CD4-positive, alpha-beta memory T cell (primary cell): ENCODE measurements around the gene EXOG. TPM values are rescaled to one million over a fixed set of nuclear protein-coding genes. Genes with fewer than 3 reads are reported as not detected.

ENCODE experiments used
- CTCF ChIA-PET: fragments of 350-600 bp; sonication (Branson Sonifier 250); formaldehyde crosslinking; loops from one replicate; lab custom pipeline; 2021; ENCODE audit warnings: inconsistent platforms; ENCODE audit not compliant: partially characterized antibody; lab: Charles Lee
- POLR2A ChIA-PET: fragments of 350-600 bp; sonication (Branson Sonifier 250); formaldehyde crosslinking; loops from one replicate; lab custom pipeline; 2021; ENCODE audit not compliant: partially characterized antibody; lab: Charles Lee
- DNase-seq, 5 donors: peaks; one replicate each; pipeline versions ENCODE4 v3.0.0 to v3.0.0-alpha.2; 2020 to 2022; ENCODE audit warnings: mixed read lengths in 1 of 5
- H3K27ac ChIP-seq: one replicate; pipeline ENCODE4 v1.7.0; 2013; ENCODE audit warnings: low read depth, low read length
- H3K27me3 ChIP-seq: 2 replicates; pipeline ENCODE4 v1.7.0; 2013; ENCODE audit warnings: mild to moderate bottlenecking, low read length, moderate library complexity; ENCODE audit not compliant: insufficient read depth
- H3K36me3 ChIP-seq: 2 replicates; pipeline ENCODE4 v1.7.0; 2013; ENCODE audit warnings: mild to moderate bottlenecking, low read length, moderate library complexity; ENCODE audit not compliant: insufficient read depth
- H3K4me1 ChIP-seq: 2 replicates; pipeline ENCODE4 v1.7.0; 2013; ENCODE audit warnings: mild to moderate bottlenecking, low read length, moderate library complexity; ENCODE audit not compliant: insufficient read depth
- H3K4me3 ChIP-seq, 2 donors: one replicate each; pipeline ENCODE4 v1.7.0; 2013; ENCODE audit warnings: low read length in 2 of 2, mild to moderate bottlenecking in 1 of 2
- H3K9me3 ChIP-seq, 2 donors: one replicate each; pipeline ENCODE4 v1.7.0; 2013; ENCODE audit warnings: low read length in 2 of 2, control low read depth in 1 of 2; ENCODE audit not compliant: control insufficient read depth in 1 of 2
- H3K27ac Mint-ChIP-seq, 7 donors: one replicate each; pipeline ENCODE4 v1.8.0; 2020 to 2021; ENCODE audit warnings: mixed read lengths in 7 of 7, mild to moderate bottlenecking in 6 of 7, inconsistent platforms in 3 of 7, moderate library complexity in 3 of 7
- H3K27me3 Mint-ChIP-seq, 2 donors: one replicate each; pipeline ENCODE4 v1.8.0; 2020 to 2021; ENCODE audit warnings: mixed read lengths in 2 of 2
- H3K36me3 Mint-ChIP-seq, 2 donors: one replicate each; pipeline ENCODE4 v1.8.0; 2020 to 2021; ENCODE audit warnings: mixed read lengths in 2 of 2, inconsistent platforms in 1 of 2, mild to moderate bottlenecking in 1 of 2
- H3K4me1 Mint-ChIP-seq, 4 donors: one replicate each; pipeline ENCODE4 v1.8.0; 2020 to 2021; ENCODE audit warnings: mixed read lengths in 4 of 4, mild to moderate bottlenecking in 1 of 4
- H3K4me3 Mint-ChIP-seq, 8 donors: one replicate each; pipeline ENCODE4 v1.8.0; 2020 to 2021; ENCODE audit warnings: mixed read lengths in 8 of 8, mild to moderate bottlenecking in 7 of 8, moderate library complexity in 6 of 8, inconsistent platforms in 3 of 8
- H3K9me3 Mint-ChIP-seq, 8 donors: one replicate each; pipeline ENCODE4 v1.8.0; 2020 to 2021; ENCODE audit warnings: mixed read lengths in 8 of 8, mild to moderate bottlenecking in 5 of 8, inconsistent platforms in 3 of 8, moderate library complexity in 1 of 8
- intact Hi-C: fragments of 100-400 bp; cut with micrococcal nuclease; formaldehyde crosslinking; loops from one replicate; pipeline ENCODE4 v1.15.1; 2023
- polyA plus RNA-seq, 2 donors: library from polyadenylated mRNA; unstranded; fragments of 300-500 nt; fragmentation: Illumina TruSeq; gene quantifications; one replicate each; pipeline ENCODE4 v1.2.3, GENCODE V29; 2021
- total RNA-seq, 2 experiments: library from RNA; stranded (reverse); gene quantifications; one replicate each; pipeline ENCODE4 v1.2.3, GENCODE V29; 2021

Gene EXOG
- total and polyA plus RNA-seq, 4 experiments from 2014 or later = 2.6 to 33.3 (median 21.4) TPM

DNA sequence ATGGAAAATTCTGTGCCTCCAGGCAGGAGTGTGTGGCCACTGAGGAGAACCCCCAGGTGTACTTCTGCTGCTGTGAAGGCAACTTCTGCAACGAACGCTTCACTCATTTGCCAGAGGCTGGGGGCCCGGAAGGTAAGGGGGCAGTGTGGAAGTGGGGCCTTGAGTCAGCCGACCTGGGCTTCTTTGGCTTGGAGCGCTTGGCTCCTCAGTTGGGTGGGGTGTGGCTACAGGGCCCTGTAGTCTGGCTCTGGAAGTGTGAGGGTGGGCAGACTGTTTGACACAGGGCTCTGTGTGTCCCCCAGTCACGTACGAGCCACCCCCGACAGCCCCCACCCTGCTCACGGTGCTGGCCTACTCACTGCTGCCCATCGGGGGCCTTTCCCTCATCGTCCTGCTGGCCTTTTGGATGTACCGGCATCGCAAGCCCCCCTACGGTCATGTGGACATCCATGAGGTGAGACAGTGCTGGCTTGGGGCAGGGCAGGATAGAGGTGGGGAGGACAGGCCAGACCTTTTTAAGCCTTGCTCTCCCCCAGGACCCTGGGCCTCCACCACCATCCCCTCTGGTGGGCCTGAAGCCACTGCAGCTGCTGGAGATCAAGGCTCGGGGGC, 18.2 kb upstream of the EXOG start:
- no peaks in the 10 kb centered on the region for H3K9me3 Mint-ChIP-seq
- peaks cover 8 to 20% (median 9%) of the 10 kb centered on the region in 4 donors for H3K4me1 Mint-ChIP-seq
- Histone ChIP-seq H3K4me1 (peaks cover 3% of the 10 kb centered on the region), H3K36me3 (peaks cover 26% of the 10 kb centered on the region), H3K27me3 (no peaks in the 10 kb centered on the region), H3K4me3 (no peak overlapping the region), H3K9me3 (no peaks in the 10 kb centered on the region), H3K27ac (no peak overlapping the region)
- H3K27me3 Mint-ChIP-seq = no peaks in the 10 kb centered on the region
- no peak overlapping the region for H3K27ac Mint-ChIP-seq
- no peak for DNase-seq
- peaks cover 25 to 27% of the 10 kb centered on the region in 2 donors for H3K36me3 Mint-ChIP-seq
- CTCF ChIA-PET = interaction anchor here (1.0 to 6.4 kb wide), 8 partner anchors 14 to 504 kb away, joined by 3 to 230 read pairs (median 5); partner anchors contain the start of gene XYLB
- intact Hi-C loops = loop anchor here (5.0 kb wide), 1 partner anchor 346 kb away; no protein-coding TSS in a partner anchor
- H3K4me3 Mint-ChIP-seq = no peak overlapping the region
- POLR2A ChIA-PET = interaction anchor here (0.9 kb wide), 1 partner anchor 341 kb away, joined by 3 read pairs; the partner anchor contains the start of gene ACAA1

- Histone ChIP-seq H3K4me3 (no peak overlapping the region), H3K27me3 (no peaks in the 10 kb centered on the region), H3K9me3 (no peaks in the 10 kb centered on the region), H3K27ac (no peak overlapping the region), H3K36me3 (peaks cover 27% of the 10 kb centered on the region), H3K4me1 (no peaks in the 10 kb centered on the region)
- intact Hi-C loops = loop anchor here (5.0 kb wide), 1 partner anchor 347 kb away; no protein-coding TSS in a partner anchor
- ChIA-PET CTCF (interaction anchor here (1.0 to 6.4 kb wide), 9 partner anchors 10 to 504 kb away, joined by 3 to 230 read pairs (median 5); partner anchors contain the start of gene XYLB), POLR2A (interaction anchor here (0.9 to 2.2 kb wide), 2 partner anchors 132 to 342 kb away, joined by 3 to 17 read pairs; partner anchors contain the start of genes ACAA1 and XYLB)
- Mint-ChIP-seq H3K27me3 (no peaks in the 10 kb centered on the region), H3K36me3 (peaks cover 31 to 34% of the 10 kb centered on the region in 2 donors), H3K4me1 (peaks cover 0 to 12% (median 6%) of the 10 kb centered on the region in 4 donors), H3K4me3 (no peak overlapping the region), H3K9me3 (no peaks in the 10 kb centered on the region), H3K27ac (no peak overlapping the region)
- DNase-seq = no peak
Observed at GRCh38 chr3:38478901-38479300, 17.2 kb upstream of the EXOG start.

GRCh38 chr3:38479431-38480092, 16.6 kb upstream of the EXOG start:
- CTCF ChIA-PET = interaction anchor here (0.7 to 6.4 kb wide), 31 partner anchors 8 to 506 kb away, joined by 3 to 230 read pairs (median 5); partner anchors contain the start of genes ACVR2B, EXOG and XYLB
- Histone ChIP-seq H3K36me3 (peaks cover 27% of the 10 kb centered on the region), H3K4me3 (no peak overlapping the region), H3K27me3 (no peaks in the 10 kb centered on the region), H3K27ac (no peak overlapping the region), H3K4me1 (no peaks in the 10 kb centered on the region), H3K9me3 (no peaks in the 10 kb centered on the region)
- Mint-ChIP-seq H3K4me1 (peaks cover 0 to 12% (median 3%) of the 10 kb centered on the region in 4 donors), H3K27me3 (no peaks in the 10 kb centered on the region), H3K27ac (peak overlapping the region in 2 of 7 donors; percentile 3 to 9), H3K9me3 (no peaks in the 10 kb centered on the region), H3K4me3 (no peak overlapping the region), H3K36me3 (peaks cover 32 to 34% of the 10 kb centered on the region in 2 donors)
- DNase-seq = peak in 4 of 5 donors; percentile 46 to 58 (median 48)
- POLR2A ChIA-PET = interaction anchor here (1.0 to 2.2 kb wide), 2 partner anchors 24 to 133 kb away, joined by 3 to 17 read pairs; partner anchors contain the start of gene XYLB
- intact Hi-C loops = loop anchor here (1.0 to 5.0 kb wide), 4 partner anchors 133 to 505 kb away; partner anchors contain the start of gene XYLB

DNA sequence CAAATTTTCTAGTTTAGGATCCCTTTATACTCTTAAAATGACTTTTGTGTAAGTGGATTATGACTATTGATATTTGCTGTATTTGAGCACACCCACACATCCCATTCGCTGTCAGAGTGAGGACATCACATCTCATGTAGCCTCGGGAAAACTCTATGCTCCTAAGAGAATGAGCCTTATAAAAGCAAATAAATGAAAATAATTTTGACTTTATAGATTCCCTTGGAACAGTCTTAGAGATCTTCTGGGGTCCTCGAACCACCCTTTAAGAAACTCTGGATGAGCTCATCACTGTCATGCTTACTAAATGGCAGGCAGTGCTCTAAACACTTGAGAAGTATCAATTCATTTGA, 16.1 kb upstream of the EXOG start:
- Histone ChIP-seq H3K9me3 (no peaks in the 10 kb centered on the region), H3K27me3 (no peaks in the 10 kb centered on the region), H3K36me3 (peaks cover 27% of the 10 kb centered on the region), H3K4me3 (no peak overlapping the region), H3K27ac (no peak overlapping the region), H3K4me1 (no peaks in the 10 kb centered on the region)
- peaks cover 0 to 12% (median 3%) of the 10 kb centered on the region in 4 donors for H3K4me1 Mint-ChIP-seq
- H3K36me3 Mint-ChIP-seq = peaks cover 36% of the 10 kb centered on the region in 2 donors
- no peaks in the 10 kb centered on the region for H3K9me3 Mint-ChIP-seq
- H3K27ac Mint-ChIP-seq = no peak overlapping the region
- no peak for DNase-seq
- H3K27me3 Mint-ChIP-seq = no peaks in the 10 kb centered on the region
- intact Hi-C loops = loop anchor here (1.0 kb wide), 3 partner anchors 134 to 506 kb away; partner anchors contain the start of gene XYLB
- no peak overlapping the region for H3K4me3 Mint-ChIP-seq
- ChIA-PET CTCF (interaction anchor here (0.5 to 6.4 kb wide), 35 partner anchors 9 to 1206 kb away, joined by 3 to 230 read pairs (median 5); partner anchors contain the start of genes ACVR2B, EXOG and XYLB), POLR2A (interaction anchor here (1.0 to 2.2 kb wide), 2 partner anchors 24 to 133 kb away, joined by 3 to 17 read pairs; partner anchors contain the start of gene XYLB)

- H3K4me1 ChIP-seq = no peaks in the 10 kb centered on the region
- H3K4me3 ChIP-seq = no peak overlapping the region
- ChIA-PET POLR2A (interaction anchor here (2.2 kb wide), 1 partner anchor 134 kb away, joined by 17 read pairs; the partner anchor contains the start of gene XYLB), CTCF (interaction anchor here (0.8 to 6.4 kb wide), 32 partner anchors 9 to 502 kb away, joined by 3 to 230 read pairs (median 5); partner anchors contain the start of genes ACVR2B, EXOG and XYLB)
- intact Hi-C loops = loop anchor here (1.0 kb wide), 3 partner anchors 135 to 507 kb away; partner anchors contain the start of gene XYLB
- DNase-seq = no peak
- Mint-ChIP-seq H3K4me3 (no peak overlapping the region), H3K36me3 (peaks cover 36% of the 10 kb centered on the region in 2 donors), H3K4me1 (peaks cover 0 to 8% (median 1%) of the 10 kb centered on the region in 4 donors), H3K27me3 (no peaks in the 10 kb centered on the region), H3K9me3 (no peaks in the 10 kb centered on the region), H3K27ac (no peak overlapping the region)
- no peaks in the 10 kb centered on the region for H3K9me3 ChIP-seq
- no peak overlapping the region for H3K27ac ChIP-seq
- no peaks in the 10 kb centered on the region for H3K27me3 ChIP-seq
- H3K36me3 ChIP-seq = peaks cover 27% of the 10 kb centered on the region
Observed at GRCh38 chr3:38480930-38481329, 15.2 kb upstream of the EXOG start.

- POLR2A ChIA-PET = interaction anchor here (1.4 kb wide), 1 partner anchor 13 kb away, joined by 4 read pairs; the partner anchor contains the start of gene EXOG
- intact Hi-C loops = no loop called here
Observed at GRCh38 chr3:38482951-38483350, 13.2 kb upstream of the EXOG start.

More at GRCh38 chr3:38482951-38483350, 13.2 kb upstream of the EXOG start:
- Histone ChIP-seq H3K9me3 (no peaks in the 10 kb centered on the region), H3K4me3 (no peak overlapping the region), H3K27ac (no peak overlapping the region), H3K36me3 (peaks cover 27% of the 10 kb centered on the region), H3K4me1 (no peaks in the 10 kb centered on the region), H3K27me3 (no peaks in the 10 kb centered on the region)
- Mint-ChIP-seq H3K27me3 (no peaks in the 10 kb centered on the region), H3K36me3 (peaks cover 36 to 37% of the 10 kb centered on the region in 2 donors), H3K4me1 (peaks cover 0 to 5% (median under 1%) of the 10 kb centered on the region in 4 donors), H3K27ac (no peak overlapping the region), H3K4me3 (no peak overlapping the region), H3K9me3 (no peaks in the 10 kb centered on the region)
- CTCF ChIA-PET = interaction anchor here (1.0 to 6.4 kb wide), 3 partner anchors 9 to 138 kb away, joined by 3 to 230 read pairs (median 3); partner anchors contain the start of gene XYLB
- DNase-seq = no peak
